HG03565 (cell line): ENCODE data around the gene USP9X.
"Not testable (repeated sequence)": the region's sequence is repeated elsewhere in the genome, so short reads cannot be mapped to it uniquely, and the experiment has no call there.

Source experiments
- ATAC-seq: cut with Tn5 transposase; IDR thresholded peaks from one replicate; pipeline ENCODE4 v1.9.1; 2021; ENCODE audit warnings: mild to moderate bottlenecking, moderate library complexity; ENCODE audit not compliant: unreplicated experiment

The USP9X gene

DNA sequence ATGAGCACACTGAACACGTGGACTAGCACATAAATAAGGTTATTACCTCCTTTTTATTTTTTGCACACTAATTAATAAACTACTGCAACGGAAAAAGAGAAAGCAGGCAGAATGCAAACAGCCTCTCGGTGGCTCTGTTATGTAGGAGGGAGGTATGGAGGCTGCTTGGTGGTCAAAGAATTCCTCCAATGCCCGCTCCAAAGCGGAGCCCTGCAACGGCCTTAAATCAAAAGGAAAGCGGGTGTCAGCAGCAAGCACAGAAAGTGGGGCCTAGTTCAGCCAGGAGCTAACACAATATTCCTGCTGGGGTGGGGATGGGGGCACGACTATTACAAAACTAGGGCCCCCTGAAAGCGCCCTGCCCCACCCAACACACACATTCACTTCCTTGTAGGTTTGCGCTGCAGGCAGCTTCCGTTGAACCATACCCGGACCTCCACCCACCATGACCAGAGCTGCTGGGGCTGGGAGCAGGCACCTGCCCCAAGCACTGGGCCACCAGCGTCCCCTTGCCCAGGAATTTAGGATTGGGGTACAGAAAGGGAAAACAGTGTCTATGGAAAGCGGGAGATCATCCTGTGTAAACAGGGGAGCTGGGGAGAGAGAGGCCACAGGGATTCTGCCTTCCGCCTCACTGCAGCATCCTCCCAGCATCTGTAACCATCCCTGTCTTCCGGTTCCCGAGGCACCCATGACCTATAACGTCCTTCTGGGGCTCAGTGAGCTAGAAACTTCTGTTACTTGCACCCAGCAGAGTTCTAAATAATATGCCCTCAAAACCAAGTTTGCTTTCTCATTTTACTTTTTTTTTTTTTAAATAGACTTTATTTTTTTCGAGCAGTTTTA, 191.6 kb downstream of the USP9X start:
- ATAC-seq = no peak

- not testable (repeated sequence) for ATAC-seq
Observed at GRCh38 chrX:41282307-41282706, 197.1 kb downstream of the USP9X start.

DNA sequence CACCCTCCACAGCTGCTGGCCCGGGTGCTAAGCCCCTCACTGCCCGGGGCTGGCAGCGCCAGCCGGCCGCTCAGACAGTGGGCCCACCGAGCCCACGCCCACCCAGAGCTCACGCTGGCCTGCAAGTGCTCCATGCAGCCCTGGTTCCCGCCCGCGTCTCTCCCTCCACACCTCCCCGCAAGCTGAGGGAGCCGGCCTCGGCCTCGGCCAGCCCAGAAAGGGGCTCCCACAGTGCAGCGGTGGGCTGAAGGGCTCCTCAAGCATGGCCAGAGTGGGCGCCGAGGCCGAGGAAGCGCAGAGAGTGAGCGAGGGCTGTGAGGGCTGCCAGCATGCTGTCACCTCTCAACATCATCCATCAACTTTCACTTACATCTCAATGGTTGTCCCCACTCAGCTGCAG, 200.7 kb downstream of the USP9X start:
- ATAC-seq = not testable (repeated sequence)
